ENCODE data around the gene SCLY.

DNA sequence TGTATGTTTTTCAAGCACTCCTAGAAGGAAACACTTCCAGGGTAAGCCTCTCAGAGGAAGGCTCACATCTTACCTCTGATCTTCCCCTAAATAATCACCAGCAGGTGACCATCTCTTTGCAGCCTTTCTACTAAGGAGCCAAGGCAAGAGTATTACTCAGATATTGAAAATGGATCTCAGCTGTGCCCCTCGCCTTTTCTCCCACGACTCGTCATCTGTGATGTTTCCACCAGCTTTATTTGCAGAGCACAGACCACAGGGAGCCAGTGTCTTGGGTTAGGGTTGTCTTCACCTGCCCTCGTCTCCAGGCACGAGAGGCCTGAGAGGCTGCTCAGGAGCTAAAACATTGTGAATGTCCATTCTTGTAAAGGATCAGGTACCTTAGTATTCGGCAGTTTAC lies 16.9 kb upstream of the SCLY start:
- TF ChIP-seq POLR2A (IDR thresholded peaks at IDR 0.05; ENCODE audit: low read depth, low read length) (no peak), POLR2AphosphoS5 (IDR thresholded peaks at IDR 0.05; ENCODE audit: low read depth, low read length) (no peak), TAF1 (IDR thresholded peaks at IDR 0.05; ENCODE audit: low read depth, low read length) (no peak), SPI1 (IDR thresholded peaks at IDR 0.05; ENCODE audit: low read depth, low read length) (no peak), POU2F2 (IDR thresholded peaks at IDR 0.05; ENCODE audit: low read depth, low read length) (no peak)
